H4 (cell line): Measurements from ENCODE around the gene PTPRE. TPM values are rescaled to one million over a fixed set of nuclear protein-coding genes. Genes with fewer than 3 reads are reported as not detected.

Experiments used
- DNase-seq: peaks from one replicate; pipeline ENCODE4 v3.0.0-alpha.2; 2015; ENCODE audit warnings: low spot score
- total RNA-seq: library from RNA; depleted of rRNA; stranded (reverse); fragments of >200 nt; shearing (Covaris generic); gene quantifications from 2 replicates; pipeline ENCODE4 v1.2.3, GENCODE V29; 2014

The PTPRE gene
- total RNA-seq, 1 experiment from 2014 or later = 3.5 TPM

GRCh38 chr10:128095027-128095752, 188.3 kb downstream of the PTPRE start:
- DNase-seq = no peak

DNA sequence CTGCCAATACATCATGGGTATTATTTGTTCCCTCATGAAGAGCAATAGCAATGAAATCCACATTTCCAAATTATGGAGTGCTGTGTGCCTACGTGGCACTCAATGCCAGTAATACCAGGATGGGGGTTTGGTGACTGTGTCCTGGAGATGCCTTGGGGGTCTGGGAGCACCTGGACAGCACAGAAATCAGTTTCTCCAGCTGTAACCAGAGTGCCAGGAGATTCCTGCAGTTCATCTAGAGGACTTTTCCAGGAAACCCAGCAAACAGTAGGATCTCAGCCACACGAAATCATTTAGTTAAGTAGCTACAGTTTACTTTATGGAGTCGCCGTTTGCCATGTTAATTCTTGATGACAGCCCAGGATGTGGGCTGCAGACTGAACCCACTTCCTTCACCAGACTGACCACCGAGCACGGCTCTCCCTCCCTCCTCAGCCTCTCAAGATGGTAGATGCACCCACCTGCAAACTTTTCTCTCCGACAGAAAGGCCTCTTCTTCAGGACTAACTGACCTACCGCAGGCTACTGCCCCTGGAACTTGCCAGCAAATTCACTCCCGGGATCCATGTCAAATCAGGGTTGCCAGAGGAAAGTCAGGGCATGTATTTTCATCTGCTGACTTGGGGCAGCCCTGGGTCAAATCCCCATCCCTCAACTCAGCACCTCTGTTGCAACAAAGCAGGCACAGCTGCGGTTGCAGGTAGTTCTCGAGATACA, 189.0 kb downstream of the PTPRE start:
- DNase-seq = no peak

DNA sequence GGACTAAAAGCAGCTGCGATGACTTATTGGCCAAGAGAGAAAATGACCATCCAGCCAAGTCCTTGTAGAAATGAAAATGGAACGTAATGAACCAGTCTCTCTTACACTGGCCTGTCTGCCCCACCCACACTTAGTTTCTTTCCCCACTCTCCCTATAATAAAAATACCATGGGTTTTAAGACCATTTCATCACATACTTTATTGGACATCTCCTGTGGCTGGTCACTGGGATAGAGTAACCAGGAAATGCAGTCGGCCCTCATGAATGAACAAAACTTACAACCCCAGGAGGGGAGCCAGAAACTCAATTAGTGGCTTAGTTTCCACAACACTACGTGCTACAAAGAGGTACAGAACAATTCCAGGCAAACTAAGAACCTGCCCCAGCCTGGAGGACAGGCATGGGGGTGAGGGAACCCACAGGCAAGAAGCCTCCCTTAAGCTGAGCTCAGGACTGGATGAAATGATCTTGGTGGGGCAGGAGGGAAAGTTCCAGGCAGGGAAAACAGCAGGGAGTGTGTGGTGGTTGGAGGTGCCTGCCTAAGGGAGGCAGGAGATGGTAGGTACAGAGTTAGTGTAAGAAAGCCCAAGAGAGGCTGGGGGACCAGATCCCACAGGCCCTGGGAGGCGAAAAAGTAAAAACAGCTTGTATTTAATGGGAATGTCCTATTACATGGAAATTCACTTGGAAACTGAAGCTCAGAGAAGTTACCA, 189.7 kb downstream of the PTPRE start:
- no peak for DNase-seq

DNA sequence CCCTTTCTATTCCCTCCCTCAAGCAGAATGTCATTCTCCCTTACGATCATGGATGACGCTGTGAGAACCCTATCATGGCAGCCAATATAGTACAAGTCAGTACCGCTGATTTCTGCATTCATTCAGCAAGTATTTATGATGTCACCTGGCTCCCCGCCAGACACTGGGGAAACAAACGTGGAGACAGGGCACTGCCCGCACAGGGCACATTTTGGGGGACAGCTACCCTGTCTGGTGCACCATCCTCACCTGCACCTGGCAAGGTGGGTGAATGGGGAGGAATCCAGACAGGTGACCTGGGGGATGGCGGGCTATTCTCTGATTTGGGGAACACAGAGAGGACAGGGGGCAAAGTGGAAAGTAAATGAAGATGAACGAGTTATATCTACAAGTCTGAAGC, 190.9 kb downstream of the PTPRE start:
- no peak for DNase-seq

GRCh38 chr10:128098631-128099030, 191.7 kb downstream of the PTPRE start:
- DNase-seq = no peak

DNA sequence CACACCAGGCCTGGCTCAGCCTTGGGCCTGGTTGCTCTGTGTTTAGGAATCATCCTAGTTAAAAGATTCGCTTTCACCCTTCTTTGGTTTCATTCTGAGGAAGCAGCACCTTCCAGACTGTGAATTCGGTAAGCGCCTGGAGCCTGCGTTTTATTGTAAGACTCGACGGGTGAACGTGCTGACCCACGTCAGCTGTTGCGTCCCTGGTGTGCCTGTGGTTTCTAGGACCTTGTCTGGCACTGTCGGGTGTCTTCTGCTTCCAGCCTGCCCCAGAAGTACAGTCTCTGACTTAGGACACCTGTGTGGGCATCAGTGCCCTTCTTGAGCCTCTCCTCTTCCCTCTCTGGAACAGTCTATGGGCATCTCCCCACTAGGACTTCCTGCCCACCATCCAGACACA, 193.0 kb downstream of the PTPRE start:
- no peak for DNase-seq

DNA sequence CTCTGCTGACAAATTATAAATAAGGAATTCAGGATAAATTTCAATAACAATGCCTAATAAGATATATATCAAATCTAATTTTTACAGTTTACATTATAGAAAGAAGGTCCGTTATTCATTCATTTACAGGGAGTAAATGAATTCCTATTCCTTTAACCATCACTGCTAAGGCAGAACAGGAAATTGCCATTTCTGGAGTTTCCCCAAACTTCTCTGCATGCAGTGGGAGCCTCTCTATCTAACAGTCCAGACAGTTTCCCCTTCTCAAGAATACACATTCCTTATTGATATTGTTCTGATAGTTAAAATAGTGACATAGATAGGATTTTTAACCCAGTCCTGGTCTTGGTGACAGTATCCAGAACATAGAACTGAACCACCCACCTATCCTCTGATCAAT, 195.0 kb downstream of the PTPRE start:
- no peak for DNase-seq

DNA sequence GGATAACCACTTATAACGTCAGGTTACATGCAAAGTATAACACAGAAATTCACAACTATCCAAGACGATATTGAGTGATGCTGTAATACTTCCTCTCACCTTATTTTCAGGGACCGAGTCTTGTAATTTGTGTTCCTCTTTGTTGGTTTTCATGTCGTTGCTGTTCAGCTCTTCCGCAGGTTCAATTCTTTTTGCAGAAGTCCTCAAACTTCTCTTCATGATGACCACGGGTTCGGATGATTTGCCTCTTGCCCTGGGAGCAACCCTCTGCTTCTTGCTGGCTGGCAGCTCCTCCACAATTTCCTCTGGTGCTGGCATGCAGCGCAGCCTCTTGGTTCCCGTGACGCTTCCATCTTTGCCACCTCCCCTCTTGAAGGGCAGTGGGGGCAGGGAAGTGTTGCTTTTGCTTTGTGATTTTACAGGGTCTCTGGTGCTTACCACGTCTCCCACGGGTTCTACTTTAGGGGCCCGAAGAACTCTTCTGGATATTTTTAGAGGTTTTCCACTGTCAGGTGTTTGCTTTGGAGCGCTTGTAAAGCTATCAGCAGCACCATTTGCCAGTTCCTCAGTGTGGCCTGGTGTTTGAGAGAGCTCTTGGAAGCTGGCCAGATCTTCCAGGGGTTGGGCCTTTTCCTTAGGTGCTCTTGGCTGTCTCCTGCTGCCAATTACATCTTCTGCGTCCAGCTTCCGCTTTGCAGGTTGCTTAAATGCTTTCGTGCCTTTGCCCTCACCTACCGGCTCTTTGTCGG, 195.8 kb downstream of the PTPRE start:
- DNase-seq = no peak

- DNase-seq = no peak
Measured at GRCh38 chr10:128103229-128103714, 196.4 kb downstream of the PTPRE start.

- DNase-seq = no peak
Measured at GRCh38 chr10:128105383-128105782, 198.5 kb downstream of the PTPRE start.

DNA sequence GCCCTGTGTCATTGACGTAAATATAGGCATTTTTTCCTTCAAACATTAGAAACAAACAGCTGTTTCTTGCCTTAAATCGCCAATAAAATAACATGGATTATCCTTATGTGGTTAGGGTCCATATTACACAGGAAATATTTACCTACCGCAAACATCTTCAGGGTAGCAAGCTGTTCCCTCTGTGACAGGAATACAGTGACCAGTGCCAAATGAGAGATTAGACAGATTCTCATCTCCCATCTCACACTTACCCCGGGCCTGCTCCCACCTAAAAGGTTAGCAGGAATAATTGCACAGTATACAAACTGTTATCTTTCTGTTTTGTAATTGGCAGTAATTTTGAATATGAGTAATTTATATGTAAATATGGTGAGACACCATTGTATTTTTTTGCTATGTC, 202.8 kb downstream of the PTPRE start:
- DNase-seq = no peak

GRCh38 chr10:128110339-128110738, 203.4 kb downstream of the PTPRE start:
- no peak for DNase-seq

DNA sequence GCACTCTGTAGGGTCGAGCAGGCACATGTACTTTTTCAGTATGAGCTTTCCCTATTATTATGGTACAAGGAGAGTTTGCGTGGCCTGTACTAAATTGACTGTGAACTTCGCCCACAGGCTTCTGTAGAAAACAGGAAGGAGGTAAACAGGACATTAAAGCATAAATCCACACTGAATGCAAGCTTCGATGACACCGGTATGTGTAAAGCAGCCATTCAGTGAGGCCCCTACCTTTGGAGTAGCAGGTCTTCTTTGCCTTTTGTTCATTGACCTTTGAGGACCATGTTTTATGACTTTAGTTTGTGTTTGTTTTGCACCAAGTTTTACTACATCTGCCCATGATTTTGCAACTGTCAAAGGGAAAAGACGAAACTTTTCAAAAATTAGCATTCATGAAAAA, 204.8 kb downstream of the PTPRE start:
- DNase-seq = no peak

DNA sequence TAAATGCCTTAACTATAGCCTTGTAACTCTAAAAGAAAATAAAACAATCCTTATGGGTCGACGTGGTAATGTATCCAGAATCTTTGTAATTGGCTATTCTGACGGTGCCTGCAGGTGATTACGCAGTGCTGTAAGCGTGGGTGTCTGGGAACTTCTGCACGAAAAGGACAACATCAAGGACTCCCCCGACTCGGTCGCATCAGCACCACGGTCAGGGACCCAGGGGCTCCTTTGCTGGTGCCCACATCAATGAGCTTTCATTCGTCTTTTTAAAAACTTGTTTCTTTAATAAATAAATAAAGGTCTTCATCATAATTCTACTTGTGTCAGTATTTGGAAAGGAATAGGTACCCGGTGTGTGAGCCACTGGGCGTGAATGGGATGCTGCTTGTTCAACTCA, 206.1 kb downstream of the PTPRE start:
- no peak for DNase-seq

- DNase-seq = no peak
Measured at GRCh38 chr10:128114901-128115300, 208.0 kb downstream of the PTPRE start.

DNA sequence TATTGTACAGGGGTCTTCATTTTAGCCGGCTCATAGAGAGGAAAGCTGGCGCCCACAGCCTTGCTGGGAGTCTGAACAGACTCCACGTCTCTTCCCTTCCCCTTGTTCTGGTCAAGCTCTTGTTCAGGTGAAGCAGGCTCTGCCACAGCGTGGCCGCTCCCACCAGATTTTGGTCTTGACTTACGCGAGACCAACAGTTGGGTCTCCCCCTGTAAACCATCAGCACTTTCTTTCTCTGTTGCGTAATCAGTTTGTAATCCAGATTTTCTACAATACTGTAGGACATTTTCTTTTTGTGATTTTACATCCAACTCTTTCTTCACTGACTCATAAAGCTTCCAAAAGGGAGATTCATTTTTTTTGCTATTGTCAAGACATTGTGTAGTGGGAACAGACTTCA, 208.5 kb downstream of the PTPRE start:
- no peak for DNase-seq

GRCh38 chr10:128116187-128116586, 209.3 kb downstream of the PTPRE start:
- DNase-seq = no peak

GRCh38 chr10:128116851-128117615, 210.1 kb downstream of the PTPRE start:
- no peak for DNase-seq

GRCh38 chr10:128121750-128122412, 215.0 kb downstream of the PTPRE start:
- no peak for DNase-seq

DNA sequence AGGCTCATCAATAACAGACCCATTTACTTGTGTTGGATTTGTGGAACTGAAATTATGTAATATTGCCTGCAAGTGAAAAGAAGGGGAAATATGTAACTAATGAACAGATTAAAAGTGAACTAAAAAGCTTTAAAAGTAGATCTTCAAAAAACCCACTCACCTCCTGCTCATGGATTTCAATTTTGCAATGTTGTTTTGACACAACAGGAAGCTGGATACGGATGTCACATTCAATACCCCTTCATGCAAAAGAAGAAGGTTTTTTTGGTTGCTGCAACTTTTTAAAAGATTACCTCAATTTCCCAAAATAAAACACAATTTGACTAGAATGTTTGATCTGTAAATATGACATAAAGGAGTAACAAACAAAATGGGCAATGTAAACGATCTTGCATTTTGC, 216.0 kb downstream of the PTPRE start:
- no peak for DNase-seq

DNA sequence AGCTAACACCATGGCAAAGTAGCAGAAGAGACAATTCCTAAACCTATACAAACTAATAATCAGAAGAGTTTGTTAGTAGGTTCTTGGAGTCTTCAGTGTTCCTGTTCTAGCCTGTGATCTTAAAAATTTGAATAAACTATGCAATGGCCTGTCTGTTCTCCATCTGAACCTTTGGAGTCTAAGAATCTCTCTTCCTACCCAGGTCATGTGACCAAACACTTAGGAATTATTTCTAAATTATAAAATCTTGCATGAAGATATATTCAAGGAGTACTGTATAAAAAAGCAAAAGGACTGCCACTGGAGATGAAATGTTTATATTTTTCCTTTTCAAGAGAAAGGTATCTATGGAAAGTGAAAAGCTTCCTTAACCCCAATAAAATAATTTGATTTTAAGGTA, 216.9 kb downstream of the PTPRE start:
- no peak for DNase-seq
